Fibroblast of skin of left biceps (primary cell): Measurements from ENCODE around the gene OBI1.
"Not testable (repeated sequence)": the region's sequence is repeated elsewhere in the genome, so short reads cannot be mapped to it uniquely, and the experiment has no call there.

Source experiments
- DNase-seq, 2 experiments: peaks; one replicate each; pipeline ENCODE4 v3.0.0-alpha.2; 2013; ENCODE audit warnings: low read depth in 2 of 2

The OBI1 gene

DNA sequence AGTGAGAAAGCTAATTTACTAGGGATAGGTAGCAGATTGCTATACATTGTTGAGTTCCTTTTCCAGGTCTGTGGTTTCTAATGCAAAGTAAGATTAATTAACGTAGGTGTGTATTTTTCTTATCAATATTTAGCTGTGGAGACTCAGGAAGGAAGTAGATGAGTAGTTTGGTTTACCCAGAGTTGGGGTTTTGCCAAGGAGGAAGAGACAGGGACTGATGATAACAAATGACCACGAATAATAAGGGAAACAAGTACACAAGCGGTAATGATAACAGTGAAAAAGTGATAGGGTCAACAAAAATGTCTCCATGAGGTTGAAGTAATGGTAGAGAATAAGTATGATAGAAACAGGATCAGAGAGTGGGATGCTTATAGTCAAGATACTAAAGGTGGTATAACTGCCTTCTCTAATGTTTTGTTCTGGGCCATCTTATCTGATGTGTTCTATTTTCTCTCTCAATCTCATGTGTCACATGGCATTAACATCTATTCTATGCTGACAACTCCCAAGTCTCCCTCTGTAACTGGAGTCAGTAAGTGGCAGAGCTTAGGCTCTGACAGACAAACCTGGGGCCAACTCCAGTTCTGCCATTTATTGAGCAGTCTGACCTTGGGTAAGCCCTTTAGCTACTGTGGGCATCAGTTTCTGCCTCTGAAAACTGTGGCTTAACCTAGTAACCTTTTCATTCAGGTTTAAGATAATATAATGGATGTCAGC is 8.8 kb downstream of the OBI1 start:
- DNase-seq: no peak

DNA sequence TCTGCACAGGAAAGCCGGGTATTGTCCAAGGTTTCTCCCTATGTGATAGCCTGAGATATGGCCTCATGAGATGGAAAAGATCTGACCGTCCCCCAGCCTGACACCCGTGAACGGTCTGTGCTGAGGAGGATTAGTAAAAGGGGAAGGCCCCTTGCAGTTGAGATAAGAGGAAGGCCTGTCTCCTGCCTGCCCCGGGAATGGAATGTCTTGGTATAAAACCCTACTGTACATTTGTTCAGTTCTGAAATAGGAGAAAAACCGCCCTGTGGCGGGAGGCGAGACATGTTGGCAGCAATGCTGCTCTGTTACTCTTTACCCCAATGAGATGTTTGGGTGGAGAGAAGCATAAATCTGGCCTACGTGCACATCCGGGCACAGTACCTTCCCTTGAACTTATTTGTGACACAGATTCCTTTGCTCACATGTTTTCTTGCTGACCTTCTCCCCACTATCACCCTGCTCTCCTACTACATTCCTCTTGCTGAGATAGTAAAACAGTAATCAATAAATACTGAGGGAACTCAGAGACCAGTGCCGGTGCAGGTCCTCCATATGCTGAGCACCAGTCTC is 11.8 kb downstream of the OBI1 start:
- not testable (repeated sequence) for DNase-seq

DNA sequence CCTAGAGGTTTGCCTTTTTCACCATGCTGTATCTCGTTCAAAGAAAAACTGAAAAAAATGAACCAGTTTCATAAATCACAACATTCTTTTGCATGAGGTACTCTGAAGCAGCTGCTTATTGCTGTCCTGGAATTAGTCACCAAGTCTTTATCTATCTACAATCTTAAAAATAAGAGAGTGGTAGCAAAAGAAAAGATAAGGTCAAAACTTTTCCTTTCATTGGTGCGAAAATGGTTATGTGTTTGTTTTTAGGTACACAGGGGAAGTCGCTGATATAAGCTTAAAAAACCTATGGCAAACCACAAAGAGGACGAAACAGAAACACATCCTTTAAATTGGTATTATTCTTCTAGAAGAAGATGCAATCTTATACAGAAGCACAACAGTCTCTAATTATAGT is 20.7 kb downstream of the OBI1 start:
- no peak for DNase-seq

DNA sequence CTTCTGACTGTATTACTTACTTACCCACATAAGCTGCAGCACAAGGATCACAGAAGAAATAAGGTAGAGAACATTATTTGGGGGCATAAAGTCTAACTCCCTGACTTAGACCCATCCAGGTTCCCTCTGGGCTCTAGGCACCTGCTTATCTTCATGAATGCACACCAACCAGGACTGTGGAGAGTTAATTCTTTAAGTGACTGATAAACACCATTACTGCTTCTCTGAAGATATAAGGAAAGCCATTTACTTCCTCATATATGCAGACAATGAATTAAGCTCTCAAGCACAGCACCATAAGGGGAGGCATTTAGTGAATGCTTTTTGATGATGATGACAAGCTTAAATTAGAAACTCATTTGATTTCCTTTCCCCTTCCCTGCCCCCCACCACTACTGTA is 22.5 kb downstream of the OBI1 start:
- DNase-seq: no peak

DNA sequence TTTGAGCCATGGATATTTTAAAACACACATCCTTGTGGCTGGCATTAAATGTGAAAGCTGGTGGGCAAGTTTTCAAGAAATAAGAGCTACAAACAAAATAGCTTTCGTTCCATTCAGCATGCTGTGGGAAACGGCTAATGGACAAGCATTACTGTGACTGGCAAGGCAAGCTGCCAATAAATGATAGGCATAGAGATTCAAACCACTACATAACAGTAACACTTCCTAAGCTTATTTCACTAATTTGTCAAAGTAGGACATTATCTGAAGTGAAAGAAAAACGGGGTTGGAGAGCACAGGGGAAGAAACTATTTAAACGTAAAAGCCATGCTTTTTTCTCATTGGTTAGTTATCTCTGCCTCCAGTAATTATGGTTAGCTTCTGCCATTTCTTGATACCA is 26.0 kb downstream of the OBI1 start:
- DNase-seq: no peak

DNA sequence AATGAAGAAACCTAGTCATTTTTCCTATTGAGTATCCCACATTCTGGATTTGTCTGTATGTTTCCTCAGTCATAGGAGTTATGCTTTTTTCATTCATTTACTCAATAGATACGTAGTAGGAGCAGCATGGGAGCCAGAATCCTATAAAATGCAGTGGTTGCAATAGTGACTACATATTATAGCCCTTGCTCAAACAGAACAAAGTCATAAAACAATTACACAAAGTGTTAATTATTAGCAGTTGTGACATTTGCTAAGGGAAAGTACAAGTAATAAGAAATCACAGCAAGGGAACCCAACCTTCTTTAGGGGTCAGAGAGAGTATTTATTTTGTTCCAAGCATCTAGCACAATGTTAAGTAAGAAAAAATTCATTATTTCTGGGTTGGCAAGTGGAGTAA is 27.9 kb downstream of the OBI1 start:
- DNase-seq: no peak

DNA sequence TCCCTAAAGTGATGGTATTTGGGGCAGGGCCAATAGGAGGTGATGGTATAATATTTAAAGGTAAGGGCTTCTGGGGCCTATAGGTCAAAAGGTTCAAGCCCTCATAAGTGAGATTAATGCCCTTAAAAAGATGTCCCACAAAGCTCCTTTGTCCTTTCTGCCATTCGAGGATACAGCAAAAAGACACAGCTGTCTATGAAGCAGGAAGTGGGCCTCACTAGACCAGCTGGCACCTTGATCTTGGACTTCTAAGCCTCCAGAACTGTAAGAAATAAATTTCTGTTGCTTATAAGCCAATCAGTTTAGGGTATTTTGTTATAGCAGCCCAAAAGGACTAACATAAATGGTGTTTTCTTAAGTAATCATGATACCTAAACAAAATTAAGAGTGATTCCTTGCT is 28.4 kb downstream of the OBI1 start:
- no peak for DNase-seq

DNA sequence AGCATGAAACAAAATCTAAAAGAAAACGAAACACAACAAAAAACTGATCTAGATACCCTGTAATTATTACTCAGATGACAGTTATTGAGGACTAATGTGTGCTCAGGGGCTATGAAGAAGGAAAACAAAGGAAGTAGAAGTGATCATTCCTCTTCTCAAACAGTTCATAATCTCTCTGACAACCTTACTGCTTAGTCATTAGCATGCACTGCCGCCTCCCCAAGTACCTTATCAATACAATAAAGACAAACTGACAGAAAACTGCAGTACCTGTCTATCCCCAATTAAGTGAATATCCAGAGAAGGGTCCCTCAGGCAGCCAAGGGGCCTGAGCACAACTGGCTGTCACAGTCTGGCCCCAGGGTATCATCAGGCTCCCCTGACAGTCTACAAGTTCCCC is 33.6 kb downstream of the OBI1 start:
- DNase-seq: no peak

DNA sequence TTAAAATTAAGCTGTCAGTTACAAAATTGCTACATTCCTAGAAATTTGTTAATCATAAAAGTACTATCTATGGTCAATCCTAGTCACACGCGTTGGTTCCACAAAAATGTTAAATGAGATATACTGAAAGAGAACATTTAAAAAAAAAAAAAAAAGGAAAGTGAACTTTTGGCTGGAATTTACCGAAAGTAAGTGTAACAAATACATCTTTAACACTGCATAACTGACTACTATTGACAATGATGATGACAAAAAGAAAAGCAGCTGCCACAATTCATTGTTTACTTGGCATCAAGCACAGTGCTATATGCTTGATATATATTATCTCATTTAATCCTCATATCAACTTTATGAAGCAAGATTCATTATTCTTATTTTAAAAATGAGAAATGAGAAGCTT is 35.8 kb downstream of the OBI1 start:
- DNase-seq: no peak

DNA sequence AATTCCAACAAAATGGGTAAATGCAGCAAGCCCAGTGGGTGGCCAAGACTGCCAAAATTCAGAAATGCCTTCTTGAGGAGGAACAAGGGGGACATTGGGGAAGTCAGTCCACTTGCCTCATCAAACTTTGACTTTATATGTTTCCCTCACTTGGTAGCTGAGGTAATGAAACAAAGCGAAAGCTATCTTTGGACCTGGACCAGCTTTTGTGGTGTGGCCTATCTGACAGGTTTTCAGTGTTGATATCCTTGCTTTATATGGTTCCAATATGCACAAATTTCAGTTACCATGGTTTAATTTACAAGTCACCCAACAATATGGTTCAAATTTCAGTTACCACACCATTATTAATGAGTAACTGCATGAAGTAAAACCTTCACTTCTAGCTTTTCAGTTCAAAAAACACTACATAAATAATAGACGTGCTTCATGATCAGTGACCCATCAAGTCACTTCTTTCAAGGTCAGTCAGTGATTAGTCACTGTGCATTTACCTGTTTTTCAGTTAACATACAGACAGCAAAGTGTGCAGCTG is 38.0 kb downstream of the OBI1 start:
- DNase-seq: no peak

DNA sequence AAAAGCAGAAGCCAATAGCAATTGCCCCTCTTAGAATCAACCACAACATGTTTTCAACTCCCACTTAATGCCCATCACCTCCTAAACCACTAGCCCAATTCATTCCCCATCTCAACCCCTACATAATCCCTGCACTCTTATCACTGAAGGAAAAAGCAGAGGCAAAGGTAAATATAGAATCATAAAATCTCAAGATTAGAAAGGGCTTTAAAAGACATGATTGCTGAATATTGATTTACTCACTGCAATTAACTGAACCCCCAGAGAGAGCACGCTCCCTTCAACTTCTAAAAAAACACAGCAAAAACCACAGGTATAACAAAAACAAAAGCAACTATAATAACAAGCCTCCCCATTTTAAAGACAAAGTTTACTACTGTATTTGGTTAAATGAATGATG is 40.5 kb downstream of the OBI1 start:
- no peak for DNase-seq

DNA sequence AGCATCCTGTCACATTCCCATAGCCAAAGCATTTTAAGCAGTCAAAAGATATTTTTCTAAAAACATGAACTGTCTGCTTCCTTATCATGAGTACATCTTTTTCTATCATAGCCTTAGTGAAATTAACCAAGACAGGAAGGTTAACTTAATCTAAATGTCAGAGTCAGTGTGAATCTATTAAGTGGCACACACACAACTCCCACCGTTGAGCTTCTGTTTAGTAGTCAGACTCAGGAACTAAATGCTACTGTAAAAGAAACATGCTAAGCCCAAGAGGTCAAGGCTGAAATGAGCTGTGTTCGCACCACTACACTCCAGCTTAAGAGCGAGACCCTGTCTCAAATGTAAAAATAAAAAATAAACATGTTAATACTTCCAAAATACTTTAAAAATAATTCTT is 47.9 kb downstream of the OBI1 start:
- no peak for DNase-seq

DNA sequence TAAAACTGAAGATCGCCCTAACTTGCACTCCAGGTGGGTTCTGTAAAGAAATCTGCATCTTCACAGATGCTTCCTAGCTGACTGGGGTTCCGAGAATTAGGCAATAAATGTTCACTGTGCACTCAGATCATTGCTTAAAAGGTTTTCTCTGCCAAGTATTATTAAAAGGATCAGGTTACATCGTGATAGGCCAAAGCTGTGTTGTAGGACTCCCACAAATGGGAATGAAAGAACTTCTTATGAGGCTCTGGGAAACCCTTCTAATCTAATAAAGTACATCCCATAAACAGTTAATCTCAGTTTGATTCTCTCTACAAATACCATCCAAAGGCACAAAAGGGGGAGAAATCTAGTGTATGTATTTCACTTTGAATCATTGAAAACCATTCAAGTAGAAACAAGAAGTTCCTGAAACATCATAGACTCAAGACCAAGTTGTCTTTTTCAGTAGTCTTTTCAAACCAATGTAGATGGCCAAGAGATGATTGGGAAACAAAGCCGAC is 48.5 kb downstream of the OBI1 start:
- DNase-seq: no peak

DNA sequence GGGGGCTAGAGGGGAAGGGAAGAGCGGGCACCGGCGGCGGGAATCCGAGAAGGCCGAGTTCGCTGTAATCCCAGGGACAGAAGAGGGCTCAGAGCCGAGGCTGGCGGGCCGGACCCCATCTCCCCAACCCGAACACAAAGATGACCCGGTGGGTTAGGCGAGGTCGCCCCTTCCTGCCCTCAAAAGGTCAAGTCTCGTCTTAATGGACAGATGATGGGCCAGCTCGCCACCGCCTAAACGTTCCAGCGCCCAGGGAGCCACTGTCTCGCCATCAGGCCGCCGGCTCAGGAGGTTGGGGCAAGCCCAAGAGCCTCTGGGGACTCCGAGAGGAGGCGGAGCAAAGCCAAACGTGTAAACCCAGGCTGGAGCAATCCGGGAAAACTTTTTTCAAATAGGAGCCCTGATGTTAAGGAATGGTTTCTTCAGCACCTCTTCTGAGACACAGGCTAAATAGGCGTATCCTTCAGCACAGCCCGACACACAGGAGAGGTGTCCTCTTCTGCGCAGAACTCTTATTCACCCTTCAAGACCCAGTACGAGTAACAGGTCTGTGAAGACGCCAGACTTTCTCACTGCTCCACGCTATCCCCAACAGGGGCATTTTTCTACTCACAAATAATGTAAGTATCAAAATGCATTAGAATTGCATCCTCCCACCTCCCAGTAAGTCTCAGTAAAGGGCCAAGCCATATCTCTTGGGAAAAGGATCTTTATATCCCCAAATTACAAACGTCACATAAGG is 49.3 kb downstream of the OBI1 start:
- DNase-seq: no peak

DNA sequence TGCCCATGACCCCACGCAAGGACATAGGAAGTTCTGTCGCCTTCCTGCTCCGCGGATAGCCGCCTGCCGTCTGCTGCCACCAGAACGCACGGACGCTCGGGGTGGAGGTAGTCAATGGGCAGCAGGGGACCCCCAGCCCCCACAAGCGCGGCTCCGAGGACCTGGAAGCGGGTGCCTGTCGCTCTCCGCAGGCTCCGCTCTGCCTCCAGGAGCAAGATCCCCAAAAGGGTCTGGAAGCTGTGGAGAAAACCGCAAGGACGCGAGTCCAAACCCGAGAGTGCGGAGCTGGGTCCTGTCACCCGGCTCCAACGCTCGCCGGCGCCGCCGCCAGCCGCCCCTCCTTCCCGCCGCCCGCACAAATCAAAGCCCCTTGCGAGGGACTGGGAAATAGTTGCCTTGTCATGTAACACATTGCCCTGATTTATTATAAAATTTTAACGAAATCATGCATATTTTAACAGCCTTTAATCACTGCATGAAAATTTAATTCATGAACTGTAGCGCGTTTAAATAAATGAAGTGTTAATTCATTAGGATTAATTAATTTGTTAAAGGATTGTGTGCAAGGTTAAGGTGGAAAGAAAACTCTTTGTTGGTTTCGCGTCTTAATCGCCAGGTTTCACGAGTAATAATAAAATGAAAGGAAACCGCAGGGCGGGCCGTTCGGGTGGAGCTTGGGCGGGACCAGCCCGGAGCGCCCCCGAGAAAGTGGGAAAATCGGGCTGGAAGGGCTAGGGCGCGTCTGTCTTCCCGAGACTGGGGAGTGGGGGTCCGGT is 50.1 kb downstream of the OBI1 start:
- DNase-seq: no peak

DNA sequence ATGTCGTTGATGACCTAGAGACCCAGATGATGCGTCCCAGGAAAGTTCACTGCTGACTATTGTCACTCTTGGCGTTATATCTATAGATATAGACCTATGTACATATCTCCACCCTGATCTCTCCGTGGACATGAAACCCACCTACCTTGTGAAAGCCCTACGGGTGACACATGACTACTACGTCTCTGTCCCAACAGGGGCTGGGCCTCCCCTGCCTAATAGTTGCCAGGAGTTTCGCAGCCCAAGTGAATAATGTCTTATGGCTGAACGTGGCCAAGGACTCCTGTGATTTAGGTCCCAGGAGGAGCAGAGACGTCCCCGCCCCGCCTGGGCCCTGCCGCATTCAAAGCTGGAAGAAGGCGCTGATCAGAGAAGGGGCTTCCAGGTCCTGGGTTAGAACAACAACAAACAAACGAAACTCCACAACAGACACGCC is 50.7 kb downstream of the OBI1 start:
- no peak for DNase-seq

DNA sequence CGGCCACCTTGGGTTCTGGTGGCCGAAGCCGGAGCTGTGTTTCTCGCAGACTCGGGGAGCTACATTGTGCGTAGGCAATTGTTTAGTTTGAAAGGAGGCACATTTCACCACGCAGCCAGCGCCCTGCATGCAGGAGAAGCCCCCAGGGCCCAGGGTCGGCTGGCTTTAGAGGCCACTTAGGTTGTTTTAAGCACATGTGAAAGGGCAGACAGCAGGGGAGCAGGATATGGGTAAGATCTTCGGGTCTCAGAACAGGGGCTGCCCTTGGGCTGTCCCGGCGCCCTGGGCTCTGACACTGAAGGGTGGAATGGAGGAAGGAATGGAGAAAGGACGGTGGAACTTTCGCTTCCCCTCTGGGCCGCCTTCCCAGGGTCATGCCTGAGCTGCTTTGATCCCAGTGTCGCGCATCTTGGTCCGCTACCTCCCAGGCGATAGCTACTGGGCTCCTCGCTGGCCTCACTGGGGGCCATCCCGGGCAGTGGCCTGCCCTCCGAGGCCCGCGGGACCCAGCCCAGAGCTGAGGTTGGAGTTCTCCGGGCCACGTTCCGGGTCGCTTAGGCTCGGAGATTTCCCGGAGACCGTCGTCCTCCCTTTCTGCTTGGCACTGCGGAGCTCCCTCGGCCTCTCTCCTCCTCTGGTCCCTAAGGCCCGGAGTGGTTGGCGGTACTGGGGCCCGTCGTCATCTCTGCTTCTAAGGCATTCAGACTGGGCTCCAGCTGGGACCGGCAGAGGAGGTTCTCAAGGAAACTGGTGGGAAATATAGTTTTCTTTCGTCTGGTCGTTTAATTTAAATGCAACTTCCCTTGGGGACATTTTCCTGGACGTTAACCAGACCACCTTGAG is 51.3 kb downstream of the OBI1 start:
- DNase-seq: no peak

DNA sequence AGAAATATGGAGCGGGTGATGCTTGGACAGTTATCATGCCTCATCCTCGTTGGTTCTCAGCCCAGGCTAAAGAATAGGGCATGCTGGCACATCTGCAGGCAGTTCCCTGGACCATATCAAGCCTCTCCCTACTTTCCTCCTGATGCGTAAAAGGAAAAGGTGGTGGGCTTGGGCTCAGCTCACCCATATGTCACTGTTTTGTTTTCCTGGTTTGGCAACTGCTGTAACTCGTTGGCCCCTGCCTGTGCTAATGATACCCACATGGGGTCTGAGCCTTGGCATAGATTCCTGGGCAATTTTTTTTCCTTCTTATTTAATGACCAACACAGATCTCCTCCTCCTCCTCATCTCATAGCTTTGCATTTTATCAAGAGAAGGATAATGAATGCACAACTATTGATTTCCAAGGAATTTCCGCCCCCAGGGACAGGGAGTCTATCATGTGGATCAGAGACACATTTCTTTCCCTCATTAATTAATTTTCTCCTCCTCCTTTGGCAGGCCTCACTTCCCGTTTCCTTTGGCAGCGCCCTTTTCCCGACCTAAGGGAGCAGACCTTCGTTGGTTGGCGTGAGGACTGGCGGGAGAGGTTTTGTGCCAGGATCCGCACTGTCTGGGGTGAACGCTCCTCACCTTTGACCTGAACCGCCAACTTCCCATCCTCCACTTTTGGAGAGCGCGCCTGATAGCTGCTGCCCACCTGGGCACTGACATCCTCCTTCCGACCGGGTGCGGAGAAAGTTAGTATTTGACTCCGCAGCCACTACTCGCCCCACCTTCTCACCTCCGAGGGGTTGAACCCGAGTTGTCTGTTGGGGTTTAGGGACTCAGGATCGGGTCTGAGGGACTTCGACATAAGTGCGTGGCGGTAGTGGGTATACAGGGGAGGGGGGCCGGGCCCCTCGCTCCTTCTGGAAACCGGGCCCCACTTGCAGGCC is 52.2 kb downstream of the OBI1 start:
- DNase-seq: no peak

DNA sequence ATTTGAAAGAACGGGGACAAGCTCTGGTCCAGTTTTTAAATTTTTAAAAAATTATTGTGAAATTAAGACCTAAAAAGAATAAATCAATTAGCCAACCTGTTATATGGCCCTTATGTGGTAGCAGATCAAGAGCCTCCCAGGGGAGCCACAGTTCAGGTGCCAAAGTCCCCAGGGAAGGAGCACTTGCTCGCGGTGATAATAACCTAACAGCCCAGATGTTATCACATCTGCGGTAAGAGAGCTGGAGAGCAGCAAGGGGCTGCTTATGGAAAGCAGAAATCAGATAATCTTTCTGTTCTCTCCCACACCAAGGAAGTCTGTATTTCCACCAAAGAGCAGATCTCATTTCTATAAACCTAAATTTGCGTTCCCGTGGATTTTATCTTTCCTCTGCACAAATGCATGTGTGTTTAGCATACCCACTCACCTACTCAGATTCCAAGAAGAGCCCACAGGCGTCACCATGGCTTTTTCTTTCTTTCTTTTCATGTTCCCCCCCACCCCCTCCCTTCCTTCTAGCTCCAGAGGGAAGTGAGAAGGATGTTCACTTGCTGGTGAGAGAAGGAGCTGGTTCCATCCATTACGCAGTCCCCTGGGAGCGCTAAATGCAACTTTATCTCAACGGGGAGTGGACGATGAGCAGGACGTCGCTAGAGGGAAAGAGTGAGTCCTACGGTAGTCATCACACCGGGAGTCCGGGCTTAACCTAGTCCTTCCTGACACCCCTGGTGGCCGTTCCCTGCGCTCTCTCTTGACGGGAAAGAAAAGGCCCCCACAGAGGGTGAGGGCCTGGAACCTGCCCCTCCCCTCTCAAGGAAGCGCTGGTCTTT is 54.0 kb downstream of the OBI1 start:
- DNase-seq: no peak
